Tongue (tissue), 2 donors: ENCODE data around the gene DACT2. TPM values are rescaled to one million over a fixed set of nuclear protein-coding genes. Genes with fewer than 3 reads are reported as not detected.
"Not testable (repeated sequence)": the region's sequence is repeated elsewhere in the genome, so short reads cannot be mapped to it uniquely, and the experiment has no call there.

Experiments
- DNase-seq: peaks from one replicate; pipeline ENCODE4 v3.0.0-alpha.2; 2015
- total RNA-seq: library from RNA; depleted of rRNA; stranded (reverse); fragments of >200 nt; gene quantifications from one replicate; pipeline ENCODE4 v1.2.3, GENCODE V29; 2014

The DACT2 gene
- 2.4 TPM for total RNA-seq

GRCh38 chr6:168319279-168320111 is at the start of gene DACT2:
Gene DACT2 (minus strand): TSS chr6:168319777. CDS start chr6:168319633, 144 bp downstream.
- DNase-seq = no peak

DNA sequence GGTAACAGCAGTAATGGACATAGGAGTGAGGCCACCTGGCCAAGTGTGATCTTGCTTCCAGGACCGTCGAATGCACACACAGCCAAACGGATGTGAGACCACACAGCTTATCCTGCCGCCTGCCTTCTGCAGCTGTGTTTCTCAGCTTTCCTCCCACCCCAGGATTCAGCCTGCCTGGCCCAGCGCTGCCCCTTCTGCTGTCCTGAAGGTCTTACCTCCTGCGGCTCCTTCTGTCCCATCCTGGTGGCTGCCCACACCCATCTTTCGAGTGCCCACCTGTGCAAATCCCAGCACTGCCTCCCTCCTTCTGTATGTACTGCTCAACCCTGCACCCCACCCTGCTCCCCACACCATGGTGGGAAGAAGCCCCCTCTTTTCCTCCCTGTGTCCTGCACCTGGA is 49.4 kb upstream of the DACT2 start:
- no peak for DNase-seq

DNA sequence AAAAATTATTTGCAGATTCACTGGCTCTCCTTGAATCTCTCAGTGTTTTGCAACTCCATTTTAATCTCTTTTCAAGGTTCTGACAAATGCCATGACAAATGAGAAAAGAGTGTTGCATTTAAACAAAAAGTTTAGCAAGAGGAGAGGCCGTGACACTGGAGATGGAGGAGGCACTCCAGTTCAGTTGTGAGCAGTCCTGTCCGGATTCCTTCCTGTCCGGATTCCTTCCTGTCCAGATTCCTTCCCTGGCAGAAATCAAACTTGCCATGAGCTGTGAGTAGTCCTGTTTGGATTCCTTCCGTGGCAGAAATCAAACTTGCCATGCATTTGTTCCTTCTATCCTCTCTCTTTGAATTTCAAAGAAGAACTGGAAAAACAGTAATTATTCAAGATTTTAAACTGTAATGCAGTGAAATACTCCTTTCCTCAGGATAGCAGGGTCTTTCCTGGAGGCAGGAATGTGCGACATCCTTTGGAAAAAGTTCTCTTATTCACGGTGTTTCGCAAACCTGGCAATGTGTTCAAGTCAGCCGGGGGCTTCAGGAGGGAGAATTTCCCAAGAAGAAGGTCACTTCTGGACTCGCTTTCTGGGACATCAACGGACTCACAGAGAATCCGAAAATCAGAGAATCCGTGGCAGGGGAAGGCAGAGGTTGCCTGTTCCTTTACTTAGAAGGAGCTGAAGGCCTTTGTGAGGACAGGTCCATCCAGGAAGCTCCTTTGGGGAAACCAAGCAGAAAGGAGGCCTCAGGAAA is 48.7 kb upstream of the DACT2 start:
- no peak for DNase-seq

DNA sequence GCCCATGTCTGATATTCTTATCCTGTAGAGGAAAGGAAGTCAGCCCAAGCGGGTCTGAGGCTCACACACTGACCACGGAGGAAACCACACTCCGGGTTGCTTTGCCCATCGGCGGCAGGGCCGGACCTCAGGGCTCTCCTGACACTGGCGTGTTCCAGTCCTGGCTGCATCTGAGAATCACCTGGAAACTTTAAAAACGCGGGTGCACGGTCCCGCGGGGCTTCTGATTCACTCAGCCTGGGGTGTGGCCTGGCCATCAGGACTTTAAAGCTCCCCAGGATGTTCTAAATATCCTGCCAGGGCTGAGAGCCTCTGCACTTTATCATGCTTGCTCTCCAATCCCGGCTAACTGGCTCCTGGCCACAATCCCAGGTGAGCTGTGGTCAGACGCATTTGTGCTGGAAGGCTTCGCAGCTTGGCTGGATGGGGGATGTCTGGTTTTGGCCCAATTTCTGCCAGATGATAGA is 47.7 kb upstream of the DACT2 start:
- peak; percentile 86 for DNase-seq

GRCh38 chr6:168366473-168366872 is 46.9 kb upstream of the DACT2 start:
- DNase-seq = no peak

- DNase-seq = no peak
These were observed 46.0 kb upstream of the DACT2 start for GRCh38 chr6:168365422-168366165.

DNA sequence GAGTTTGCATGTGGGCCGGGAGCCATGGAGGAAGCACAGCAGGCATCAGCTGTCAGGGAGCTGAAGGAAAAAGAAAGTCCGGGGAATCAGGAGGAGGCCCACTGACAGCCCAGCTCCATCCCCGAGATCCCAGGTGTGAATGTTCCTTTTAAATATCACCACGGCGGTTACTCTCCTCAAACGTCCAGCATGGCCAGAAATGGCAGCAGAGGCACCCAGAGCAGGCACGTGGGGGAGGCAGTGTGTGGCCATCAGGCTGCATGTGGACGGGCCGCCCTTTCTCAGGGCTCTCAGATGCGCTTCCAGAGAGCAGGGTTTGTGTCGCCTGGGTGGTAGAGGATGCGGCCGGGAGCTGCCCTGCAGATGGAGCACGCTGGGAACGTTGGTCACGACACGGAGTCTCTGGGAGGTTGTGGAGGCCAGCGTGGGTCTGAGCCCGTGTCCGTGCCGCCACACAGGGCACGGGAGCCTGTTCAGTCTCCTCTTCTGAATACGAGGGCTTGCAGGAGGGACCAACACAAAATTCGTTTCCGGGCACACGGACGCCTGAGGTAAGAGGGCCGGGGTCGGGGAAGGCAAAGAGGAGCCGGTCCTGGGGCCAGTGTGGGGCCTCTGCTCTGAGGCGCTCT is 45.3 kb upstream of the DACT2 start:
- no peak for DNase-seq

- DNase-seq = no peak
These were observed 44.5 kb upstream of the DACT2 start for GRCh38 chr6:168363811-168364792.

GRCh38 chr6:168363302-168363701 is 43.7 kb upstream of the DACT2 start:
- no peak for DNase-seq

GRCh38 chr6:168362276-168362990 is 42.9 kb upstream of the DACT2 start:
- DNase-seq = no peak

DNA sequence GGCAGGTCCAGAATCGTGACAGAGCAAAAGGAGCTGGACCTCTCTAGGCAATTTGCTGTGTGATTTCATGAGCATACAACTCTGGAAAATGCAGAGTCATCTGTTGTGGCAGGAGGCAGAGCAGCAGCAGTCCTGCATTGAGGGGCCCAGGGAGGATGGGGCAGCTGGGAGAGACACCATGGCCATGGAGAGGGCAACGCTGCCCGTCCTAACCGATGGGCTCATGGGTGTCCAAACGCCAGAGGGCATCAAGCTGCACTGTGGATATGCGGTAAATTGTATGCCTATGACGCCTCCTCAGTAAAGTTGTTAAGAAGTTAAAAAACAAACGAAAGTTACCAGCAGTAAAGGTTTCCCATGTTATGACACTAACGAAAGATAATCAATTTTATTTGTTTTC is 42.2 kb upstream of the DACT2 start:
- DNase-seq = no peak

GRCh38 chr6:168359794-168360193 is 40.2 kb upstream of the DACT2 start:
- no peak for DNase-seq

GRCh38 chr6:168358842-168359420 is 39.4 kb upstream of the DACT2 start:
- DNase-seq = no peak

DNA sequence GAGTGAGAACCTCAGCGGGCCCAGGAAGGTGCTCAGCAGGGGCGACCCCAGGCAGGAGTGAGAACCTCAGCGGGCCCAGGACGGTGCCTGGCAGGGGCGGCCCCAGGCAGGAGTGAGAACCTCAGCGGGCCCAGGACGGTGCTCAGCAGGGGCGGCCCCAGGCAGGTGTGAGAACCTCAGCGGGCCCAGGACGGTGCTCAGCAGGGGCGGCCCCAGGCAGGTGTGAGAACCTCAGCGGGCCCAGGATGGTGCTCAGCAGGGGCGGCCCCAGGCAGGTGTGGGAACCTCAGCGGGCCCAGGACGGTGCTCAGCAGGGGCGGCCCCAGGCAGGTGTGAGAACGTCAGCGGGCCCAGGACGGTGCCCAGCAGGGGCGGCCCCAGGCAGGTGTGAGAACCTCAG is 37.3 kb upstream of the DACT2 start:
- DNase-seq = not testable (repeated sequence)

DNA sequence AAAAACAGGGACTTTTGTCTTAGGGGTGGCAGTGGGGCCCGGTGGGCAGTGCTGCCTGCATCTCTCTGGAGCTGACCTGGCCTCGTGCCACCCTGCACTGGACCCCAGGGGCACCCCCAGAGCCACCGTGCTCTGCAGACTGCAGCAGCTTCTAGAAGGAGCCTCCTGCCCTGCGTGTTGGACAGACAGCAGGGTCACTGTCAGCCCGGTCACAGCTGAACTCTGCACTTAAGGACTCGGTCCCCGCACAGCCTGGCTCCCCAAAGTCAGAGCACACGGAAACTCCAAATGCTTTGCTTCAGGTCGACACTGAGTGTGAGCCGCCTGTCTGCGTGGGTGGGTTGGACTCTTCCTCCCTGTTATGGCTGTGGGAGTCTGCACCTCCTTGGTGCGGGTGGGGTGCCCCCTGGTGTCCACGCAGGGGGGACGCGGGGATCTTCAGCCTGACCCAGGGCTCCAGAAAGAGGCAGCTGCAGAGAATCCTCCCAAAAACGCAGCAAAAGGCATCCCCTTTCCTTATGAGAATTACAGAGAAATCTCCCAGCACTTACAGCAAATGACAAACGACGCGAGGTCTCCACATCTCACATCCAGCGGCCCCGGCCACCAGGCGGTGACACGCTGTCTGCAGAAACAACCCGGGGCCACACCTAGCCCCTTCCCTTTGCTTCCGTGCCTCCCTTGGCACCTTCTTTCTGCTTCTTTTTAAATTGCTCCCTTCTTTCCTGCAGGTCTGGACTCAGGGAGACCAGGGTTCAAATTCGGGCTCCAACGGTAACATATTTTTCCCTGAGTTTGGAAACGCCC is 36.3 kb upstream of the DACT2 start:
- peak; percentile 79 for DNase-seq

- DNase-seq = no peak
These were observed 34.8 kb upstream of the DACT2 start for GRCh38 chr6:168354338-168354737.

DNA sequence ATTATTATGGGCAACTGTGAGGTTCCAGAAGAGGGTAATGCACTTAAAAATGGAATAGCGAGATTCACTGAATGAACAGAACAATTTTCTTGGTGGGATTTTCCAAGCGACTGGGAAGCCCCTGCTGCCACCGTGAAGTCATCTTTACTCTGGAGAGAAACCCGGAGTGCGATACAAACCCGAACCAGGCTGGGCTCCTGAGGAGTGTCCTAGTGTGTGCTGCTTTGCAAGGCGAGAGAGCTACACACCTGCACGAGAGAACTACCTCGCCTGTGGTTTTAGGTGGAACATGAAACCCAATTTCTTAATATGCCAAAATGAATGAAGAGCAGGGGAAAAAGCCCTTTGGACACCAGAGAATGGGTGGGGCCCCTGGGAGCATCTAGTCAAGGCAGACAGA is 33.5 kb upstream of the DACT2 start:
- DNase-seq = no peak

GRCh38 chr6:168352096-168352495 is 32.5 kb upstream of the DACT2 start:
- DNase-seq = no peak

DNA sequence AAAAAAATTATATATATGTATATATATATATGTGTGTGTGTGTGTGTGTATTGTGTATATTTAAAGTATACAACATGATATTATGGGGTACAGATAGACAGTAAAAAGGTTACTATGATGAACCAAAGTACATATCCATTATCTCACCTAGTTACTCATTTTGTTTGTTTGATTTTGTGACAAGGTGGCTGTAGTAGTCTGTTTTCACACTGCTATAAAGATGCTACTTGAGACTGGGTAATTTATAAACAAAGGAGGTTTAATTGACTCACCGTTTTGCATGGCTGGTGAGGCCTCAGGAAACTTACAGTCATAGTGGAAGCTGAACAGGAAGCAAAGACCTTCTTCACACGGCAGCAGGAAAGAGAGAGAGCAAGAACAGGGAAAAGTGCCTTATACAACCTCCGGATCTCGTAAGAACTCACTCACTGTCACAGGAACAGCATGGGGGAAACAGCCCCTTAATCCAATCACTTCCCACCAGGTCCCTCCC is 30.2 kb upstream of the DACT2 start:
- no peak for DNase-seq
